Raji (cell line): Measurements from ENCODE around the gene HAUS8.

Experiments
- POLR2A ChIP-seq: IDR thresholded peaks from 2 replicates; pipeline ENCODE4 v1.6.1; 2011; ENCODE audit warnings: low read depth, low read length, control low read depth; ENCODE audit not compliant: insufficient read depth

The HAUS8 gene

GRCh38 chr19:17079710-17080439 is 4.6 kb upstream of the HAUS8 start:
- no peak for TF ChIP-seq POLR2A

- no peak for TF ChIP-seq POLR2A
Measured at GRCh38 chr19:17078920-17079709, 3.9 kb upstream of the HAUS8 start.

- TF ChIP-seq POLR2A: no peak
Measured at GRCh38 chr19:17078036-17078919, 3.0 kb upstream of the HAUS8 start.

- no peak for TF ChIP-seq POLR2A
Measured at GRCh38 chr19:17077447-17078028, 2.3 kb upstream of the HAUS8 start.

- no peak for TF ChIP-seq POLR2A
Measured at GRCh38 chr19:17076543-17076991, 1.3 kb upstream of the HAUS8 start.

GRCh38 chr19:17075864-17076542 is 751 bp upstream of the HAUS8 start:
- no peak for TF ChIP-seq POLR2A

- TF ChIP-seq POLR2A: no peak
Measured at GRCh38 chr19:17074634-17075034, 618 bp downstream of the HAUS8 start.

GRCh38 chr19:17073869-17074633 is 1.2 kb downstream of the HAUS8 start:
- TF ChIP-seq POLR2A: no peak

GRCh38 chr19:17070912-17071311 is 4.3 kb downstream of the HAUS8 start:
- TF ChIP-seq POLR2A: no peak

- TF ChIP-seq POLR2A: no peak
Measured at GRCh38 chr19:17070421-17070820, 4.8 kb downstream of the HAUS8 start.

- TF ChIP-seq POLR2A: no peak
Measured at GRCh38 chr19:17069193-17069592, 6.1 kb downstream of the HAUS8 start.

- no peak for TF ChIP-seq POLR2A
Measured at GRCh38 chr19:17063428-17063827, 11.8 kb downstream of the HAUS8 start.

- no peak for TF ChIP-seq POLR2A
Measured at GRCh38 chr19:17061691-17062090, 13.6 kb downstream of the HAUS8 start.

- TF ChIP-seq POLR2A: no peak
Measured at GRCh38 chr19:17061205-17061604, 14.0 kb downstream of the HAUS8 start.

GRCh38 chr19:17060802-17061201 is 14.4 kb downstream of the HAUS8 start:
- TF ChIP-seq POLR2A: no peak
